GM23338 (cell line): ENCODE results near the gene CES1.

Experiments used
- CTCF ChIP-seq, 2 experiments: fragments of 200-600 bp in 1 of 2; sonication (generic) in 1 of 2; conservative IDR thresholded peaks; 2 replicates each; pipeline versions ENCODE4 v1.5.1 to v1.6.1; 2016 to 2017; ENCODE audit warnings: antibody characterized with exemption in 2 of 2, low read depth in 2 of 2, mild to moderate bottlenecking in 2 of 2, moderate library complexity in 1 of 2
- ZNF114 ChIP-seq: fragments of 250-450 bp; sonication (Bioruptor Pico); IDR thresholded peaks from 2 replicates; pipeline ENCODE4 v1.5.0; 2020; ENCODE audit warnings: mild to moderate bottlenecking, moderate library complexity

- TF ChIP-seq ZNF114 (no peak), CTCF (conservative IDR thresholded peaks at IDR 0.05; ENCODE audit: low read depth in 2 of 2) (no peak)
Observed at GRCh38 chr16:55843105-55843395, 10.2 kb upstream of the CES1 start.
